ENCODE data around the gene SEMA4A. TPM values are rescaled to one million over a fixed set of nuclear protein-coding genes. Genes with fewer than 3 reads are reported as not detected.
A peak's percentile ranks its signal among the peaks of the same experiment; 100 is the strongest.

Gene SEMA4A
- total and polyA plus RNA-seq, 2 of the 8 experiments (the other 6 are each of a cell fraction or from before 2014, with no cell fraction given), result 7.3 to 10.6 TPM

GRCh38 chr1:156126043-156126629 lies 27.2 kb upstream of the SEMA4A start (continued):
- TF ChIP-seq CTCF (IDR thresholded peaks at IDR 0.05; ENCODE audit: control extremely low read depth in 1 of 3, insufficient read depth in 1 of 3, low read depth in 1 of 3, low read length in 3 of 3), result peak; percentile 69 to 90 (median 85)
